Ascending aorta (tissue), 2 donors: Measurements from ENCODE around the gene SPATA33. TPM values are rescaled to one million over a fixed set of nuclear protein-coding genes. Genes with fewer than 3 reads are reported as not detected.
"Not testable (repeated sequence)": the region's sequence is repeated elsewhere in the genome, so short reads cannot be mapped to it uniquely, and the experiment has no call there.

Experiments used
- DNase-seq, 2 donors: peaks; one replicate each; pipeline ENCODE4 v3.0.0-alpha.2; 2019; ENCODE audit warnings: low spot score in 2 of 2
- H3K27ac ChIP-seq, 2 donors: fragments of 200-600 bp; sonication (generic); one replicate each; pipeline ENCODE4 v1.5.1; 2016 to 2017; ENCODE audit warnings: mild to moderate bottlenecking in 1 of 2
- H3K27me3 ChIP-seq: fragments of 200-600 bp; sonication (generic); one replicate; pipeline ENCODE4 v1.5.1; 2017
- H3K36me3 ChIP-seq, 2 donors: fragments of 200-600 bp; sonication (generic); one replicate each; pipeline ENCODE4 v1.5.1; 2016
- H3K4me1 ChIP-seq, 2 donors: fragments of 200-600 bp; sonication (generic); one replicate each; pipeline ENCODE4 v1.5.1; 2016 to 2017; ENCODE audit warnings: mild to moderate bottlenecking in 1 of 2
- H3K4me3 ChIP-seq, 2 donors: fragments of 200-600 bp; sonication (generic); one replicate each; pipeline ENCODE4 v1.5.1; 2016 to 2017; ENCODE audit warnings: mild to moderate bottlenecking in 1 of 2
- H3K9me3 ChIP-seq, 2 donors: fragments of 200-600 bp; sonication (generic); one replicate each; pipeline ENCODE4 v1.5.1; 2016
- CTCF ChIP-seq, 3 experiments: fragments of 200-600 bp in 2 of 3; fragments of 450-650 bp in 1 of 3; sonication (generic) in 2 of 3; IDR thresholded peaks; one replicate each; pipeline ENCODE4 v1.5.1; 2016 to 2019; ENCODE audit warnings: antibody characterized with exemption in 3 of 3, mild to moderate bottlenecking in 1 of 3, moderate library complexity in 1 of 3
- intact Hi-C: fragments of 100-400 bp; cut with DNase I; formaldehyde crosslinking; loops from one replicate; pipeline ENCODE4 v1.15.1; 2023
- total RNA-seq: library from RNA; depleted of rRNA; stranded (reverse); fragments of >200 nt; gene quantifications from one replicate; pipeline ENCODE4 v1.1.0, GENCODE V29; 2016

SPATA33 gene
- total RNA-seq, 1 donor from 2014 or later: 0.21 TPM

GRCh38 chr16:89661215-89661614 lies 3.6 kb downstream of the SPATA33 start:
- DNase-seq: no peak
- Histone ChIP-seq H3K27me3 (no peaks in the 10 kb centered on the region), H3K4me3 (no peak overlapping the region), H3K27ac (no peak overlapping the region), H3K36me3 (peaks cover 0 to 5% of the 10 kb centered on the region in 2 donors), H3K4me1 (peaks cover 3 to 15% of the 10 kb centered on the region in 2 donors), H3K9me3 (no peaks in the 10 kb centered on the region)
- intact Hi-C loops: no loop called here
- TF ChIP-seq CTCF (IDR thresholded peaks at IDR 0.05): no peak

- H3K4me3 ChIP-seq, H3K27ac ChIP-seq, H3K36me3 ChIP-seq, intact Hi-C loops, H3K27me3 ChIP-seq, DNase-seq, H3K4me1 ChIP-seq, H3K9me3 ChIP-seq: not testable (repeated sequence)
These were observed 6.6 kb downstream of the SPATA33 start for GRCh38 chr16:89664238-89664637.

- peak in 1 of 3 experiments; percentile 5 for TF ChIP-seq CTCF (IDR thresholded peaks at IDR 0.05)
These were observed 9.4 kb downstream of the SPATA33 start for GRCh38 chr16:89667000-89667399.

GRCh38 chr16:89667633-89668032 lies 10.0 kb downstream of the SPATA33 start:
- Histone ChIP-seq H3K27ac (no peak overlapping the region), H3K9me3 (no peaks in the 10 kb centered on the region), H3K4me3 (no peak overlapping the region), H3K4me1 (no peaks in the 10 kb centered on the region), H3K36me3 (no peaks in the 10 kb centered on the region), H3K27me3 (no peaks in the 10 kb centered on the region)
- intact Hi-C loops: no loop called here
- DNase-seq: no peak
- no peak for TF ChIP-seq CTCF (IDR thresholded peaks at IDR 0.05)

More at GRCh38 chr16:89667000-89667399, 9.4 kb downstream of the SPATA33 start:
- H3K4me1 ChIP-seq, H3K27ac ChIP-seq, H3K9me3 ChIP-seq, H3K4me3 ChIP-seq, DNase-seq, H3K36me3 ChIP-seq, intact Hi-C loops, H3K27me3 ChIP-seq: not testable (repeated sequence)

GRCh38 chr16:89668790-89669158 lies 11.1 kb downstream of the SPATA33 start:
- Histone ChIP-seq H3K36me3 (no peaks in the 10 kb centered on the region), H3K4me1 (no peaks in the 10 kb centered on the region), H3K9me3 (no peaks in the 10 kb centered on the region), H3K4me3 (no peak overlapping the region), H3K27ac (no peak overlapping the region), H3K27me3 (no peaks in the 10 kb centered on the region)
- intact Hi-C loops: no loop called here
- no peak for DNase-seq
- no peak for TF ChIP-seq CTCF (IDR thresholded peaks at IDR 0.05)

- DNase-seq: no peak
- H3K36me3 ChIP-seq: no peaks in the 10 kb centered on the region
- no peak for TF ChIP-seq CTCF (IDR thresholded peaks at IDR 0.05)
- H3K27me3 ChIP-seq: no peaks in the 10 kb centered on the region
- no peak overlapping the region for H3K27ac ChIP-seq
- H3K4me3 ChIP-seq: no peak overlapping the region
- intact Hi-C loops: no loop called here
- no peaks in the 10 kb centered on the region for H3K9me3 ChIP-seq
- no peaks in the 10 kb centered on the region for H3K4me1 ChIP-seq
These were observed 12.1 kb downstream of the SPATA33 start for GRCh38 chr16:89669755-89670154.
